GM18909 (cell line): ENCODE measurements around the gene KDM4B.
"Not testable (repeated sequence)": the region's sequence is repeated elsewhere in the genome, so short reads cannot be mapped to it uniquely, and the experiment has no call there.

Source experiments
- ATAC-seq: cut with Tn5 transposase; IDR thresholded peaks from one replicate; pipeline ENCODE4 v1.9.1; 2021; ENCODE audit warnings: mild to moderate bottlenecking; ENCODE audit not compliant: unreplicated experiment, poor library complexity

KDM4B gene

GRCh38 chr19:4968462-4969291 is at the start of gene KDM4B:
Gene KDM4B (plus strand): TSS chr19:4969113. CDS start chr19:5032891, 63,778 bp downstream.
- peak; percentile 91 for ATAC-seq

- no peak for ATAC-seq
Observed at GRCh38 chr19:4922530-4923275, 46.2 kb upstream of the KDM4B start.

GRCh38 chr19:4923276-4923747 is 45.6 kb upstream of the KDM4B start:
- ATAC-seq = no peak

- ATAC-seq = no peak
Observed at GRCh38 chr19:4929186-4929585, 39.7 kb upstream of the KDM4B start.

GRCh38 chr19:4930664-4931063 is 38.2 kb upstream of the KDM4B start:
- ATAC-seq = no peak

GRCh38 chr19:4932711-4933110 is 36.2 kb upstream of the KDM4B start:
- no peak for ATAC-seq

- ATAC-seq = no peak
Observed at GRCh38 chr19:4933528-4933927, 35.4 kb upstream of the KDM4B start.

GRCh38 chr19:4935444-4935843 is 33.5 kb upstream of the KDM4B start:
- ATAC-seq = no peak

GRCh38 chr19:4937060-4937459 is 31.9 kb upstream of the KDM4B start:
- no peak for ATAC-seq

- ATAC-seq = not testable (repeated sequence)
Observed at GRCh38 chr19:4938461-4938860, 30.5 kb upstream of the KDM4B start.

- no peak for ATAC-seq
Observed at GRCh38 chr19:4939466-4939865, 29.4 kb upstream of the KDM4B start.

GRCh38 chr19:4941638-4942169 is 27.2 kb upstream of the KDM4B start:
- ATAC-seq = not testable (repeated sequence)

GRCh38 chr19:4950650-4951049 is 18.3 kb upstream of the KDM4B start:
- not testable (repeated sequence) for ATAC-seq

GRCh38 chr19:4951656-4952055 is 17.3 kb upstream of the KDM4B start:
- no peak for ATAC-seq

GRCh38 chr19:4952945-4953344 is 16.0 kb upstream of the KDM4B start:
- no peak for ATAC-seq

GRCh38 chr19:4954320-4955149 is 14.4 kb upstream of the KDM4B start:
- not testable (repeated sequence) for ATAC-seq

- ATAC-seq = no peak
Observed at GRCh38 chr19:4955274-4955673, 13.6 kb upstream of the KDM4B start.

- no peak for ATAC-seq
Observed at GRCh38 chr19:4957981-4958380, 10.9 kb upstream of the KDM4B start.

- ATAC-seq = no peak
Observed at GRCh38 chr19:4962085-4962619, 6.8 kb upstream of the KDM4B start.

- no peak for ATAC-seq
Observed at GRCh38 chr19:4965061-4965460, 3.9 kb upstream of the KDM4B start.
